Fibroblast of the aortic adventitia (primary cell): ENCODE data around the gene NELL1. TPM values are rescaled to one million over a fixed set of nuclear protein-coding genes. Genes with fewer than 3 reads are reported as not detected.

ENCODE experiments used
- DNase-seq: peaks from one replicate; pipeline ENCODE4 v3.0.0-alpha.2; 2010; ENCODE audit warnings: low read depth
- H3K4me3 ChIP-seq: 2 replicates; pipeline ENCODE4 v1.5.1; 2011; ENCODE audit warnings: low read depth, mild to moderate bottlenecking, control low read depth, low read length, moderate library complexity
- total RNA-seq: library from RNA; depleted of rRNA; stranded (reverse); fragments of >200 nt; gene quantifications from 2 replicates; pipeline ENCODE4 v1.2.3, GENCODE V29; 2012; ENCODE audit warnings: low replicate concordance
- TF ChIP-seq, protein P1 (sequence below): IDR thresholded peaks from 2 replicates; pipeline ENCODE4 v1.5.1; 2011; ENCODE audit warnings: mild to moderate bottlenecking, low read length, control low read depth, inconsistent platforms; ENCODE audit not compliant: insufficient read depth

NELL1 gene
- total RNA-seq, 1 donor = not detected

DNA sequence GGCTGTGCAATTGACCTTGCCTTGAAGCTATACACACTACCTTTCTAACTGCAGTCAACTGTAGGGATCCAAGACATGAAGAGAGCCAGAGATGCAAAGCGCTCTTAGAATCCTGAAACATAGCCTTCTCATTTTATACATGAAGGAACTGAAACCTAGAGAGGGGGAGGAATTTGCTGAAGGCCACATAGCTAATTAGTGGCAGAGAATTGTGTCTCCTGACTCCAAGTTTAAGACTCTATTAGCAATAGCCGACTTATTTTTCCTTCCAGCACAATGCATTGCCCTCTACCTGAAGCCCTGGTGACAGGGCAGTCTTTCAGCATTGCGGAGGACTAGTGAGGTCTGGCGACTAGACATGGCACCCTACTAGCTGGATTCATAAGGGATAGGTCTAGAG lies 796.5 kb downstream of the NELL1 start:
- TF ChIP-seq, protein P1, sequence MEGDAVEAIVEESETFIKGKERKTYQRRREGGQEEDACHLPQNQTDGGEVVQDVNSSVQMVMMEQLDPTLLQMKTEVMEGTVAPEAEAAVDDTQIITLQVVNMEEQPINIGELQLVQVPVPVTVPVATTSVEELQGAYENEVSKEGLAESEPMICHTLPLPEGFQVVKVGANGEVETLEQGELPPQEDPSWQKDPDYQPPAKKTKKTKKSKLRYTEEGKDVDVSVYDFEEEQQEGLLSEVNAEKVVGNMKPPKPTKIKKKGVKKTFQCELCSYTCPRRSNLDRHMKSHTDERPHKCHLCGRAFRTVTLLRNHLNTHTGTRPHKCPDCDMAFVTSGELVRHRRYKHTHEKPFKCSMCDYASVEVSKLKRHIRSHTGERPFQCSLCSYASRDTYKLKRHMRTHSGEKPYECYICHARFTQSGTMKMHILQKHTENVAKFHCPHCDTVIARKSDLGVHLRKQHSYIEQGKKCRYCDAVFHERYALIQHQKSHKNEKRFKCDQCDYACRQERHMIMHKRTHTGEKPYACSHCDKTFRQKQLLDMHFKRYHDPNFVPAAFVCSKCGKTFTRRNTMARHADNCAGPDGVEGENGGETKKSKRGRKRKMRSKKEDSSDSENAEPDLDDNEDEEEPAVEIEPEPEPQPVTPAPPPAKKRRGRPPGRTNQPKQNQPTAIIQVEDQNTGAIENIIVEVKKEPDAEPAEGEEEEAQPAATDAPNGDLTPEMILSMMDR = no peak
- no peak for DNase-seq
- no peak overlapping the region for H3K4me3 ChIP-seq

DNA sequence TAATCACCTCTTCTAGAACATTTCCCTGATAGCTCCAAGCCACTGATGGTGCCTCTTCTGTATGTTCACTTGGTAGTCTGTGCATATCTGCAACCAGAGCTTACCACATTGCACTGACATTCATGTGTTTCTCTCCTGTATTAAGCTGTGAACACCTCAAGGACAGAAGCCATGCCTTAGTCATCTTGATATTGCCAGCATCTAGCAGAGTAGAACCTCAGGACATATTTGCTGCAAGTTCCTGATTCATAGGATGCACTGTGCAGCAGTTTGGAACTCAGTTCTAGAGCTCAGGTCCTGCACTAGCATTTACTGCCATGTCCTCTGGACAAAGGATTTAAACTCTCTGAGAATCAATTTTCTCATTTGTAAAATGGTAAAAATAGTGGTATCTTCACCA lies 801.1 kb downstream of the NELL1 start:
- H3K4me3 ChIP-seq = no peak overlapping the region
- no peak for DNase-seq
- TF ChIP-seq, protein P1 = no peak

DNA sequence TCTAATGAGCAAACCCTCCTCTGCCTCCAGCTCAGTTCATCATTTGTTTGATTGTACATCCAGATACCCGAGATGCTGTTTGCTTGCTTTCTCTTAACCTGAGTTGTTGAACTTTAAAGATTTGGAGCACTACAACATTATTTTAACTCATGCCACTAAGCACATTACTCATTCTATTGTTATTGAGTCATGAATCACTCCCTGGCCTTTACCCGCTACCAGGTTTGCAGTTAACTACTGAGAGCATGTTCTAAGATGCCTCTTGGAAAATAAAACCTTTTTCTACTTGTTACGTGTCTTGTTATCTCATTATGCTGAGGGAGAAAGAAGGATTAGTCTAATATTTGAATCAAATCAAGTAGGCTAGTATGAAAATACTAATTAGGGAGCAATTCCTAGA lies 802.9 kb downstream of the NELL1 start:
- TF ChIP-seq, protein P1 = no peak
- H3K4me3 ChIP-seq = no peak overlapping the region
- DNase-seq = no peak

DNA sequence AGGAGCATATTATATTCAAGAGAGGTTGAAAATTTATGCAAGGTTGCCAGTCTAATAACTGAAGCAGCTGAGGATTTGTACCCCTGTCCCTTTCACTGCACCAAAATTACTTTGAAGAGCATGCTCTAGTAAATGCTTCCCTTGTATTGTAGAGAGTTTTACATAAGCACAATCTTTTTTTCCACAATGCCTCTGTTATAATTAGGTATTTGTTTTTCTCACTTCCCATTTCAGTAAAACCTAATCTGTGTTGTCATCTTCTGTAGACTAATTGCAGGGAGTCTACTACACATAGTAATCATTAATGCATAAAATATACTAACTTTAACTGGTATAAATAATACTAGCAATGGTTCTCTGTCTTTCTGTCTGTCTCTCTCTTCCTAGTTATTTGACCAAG lies 805.1 kb downstream of the NELL1 start:
- no peak overlapping the region for H3K4me3 ChIP-seq
- TF ChIP-seq, protein P1 = no peak
- no peak for DNase-seq

DNA sequence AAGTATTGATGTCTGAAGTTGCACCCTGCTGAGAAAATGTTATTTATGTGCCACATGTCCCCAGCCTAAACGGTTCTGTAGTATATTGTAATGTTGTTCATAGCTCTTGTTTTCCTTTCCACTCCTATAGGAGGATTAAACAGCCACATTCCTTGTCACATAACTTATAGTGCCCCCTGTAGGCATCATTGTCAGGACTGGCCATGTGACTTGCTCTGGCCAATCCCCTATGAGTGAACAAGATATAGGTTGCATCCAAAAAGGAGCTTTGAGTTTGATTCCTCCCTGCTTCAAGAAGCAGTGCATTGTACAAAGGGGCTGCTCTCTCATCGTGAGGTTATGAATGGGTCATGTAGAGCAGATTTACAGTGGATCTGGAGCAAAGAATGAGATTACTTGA lies 805.9 kb downstream of the NELL1 start:
- TF ChIP-seq, protein P1 = no peak
- DNase-seq = no peak
- H3K4me3 ChIP-seq = no peak overlapping the region

DNA sequence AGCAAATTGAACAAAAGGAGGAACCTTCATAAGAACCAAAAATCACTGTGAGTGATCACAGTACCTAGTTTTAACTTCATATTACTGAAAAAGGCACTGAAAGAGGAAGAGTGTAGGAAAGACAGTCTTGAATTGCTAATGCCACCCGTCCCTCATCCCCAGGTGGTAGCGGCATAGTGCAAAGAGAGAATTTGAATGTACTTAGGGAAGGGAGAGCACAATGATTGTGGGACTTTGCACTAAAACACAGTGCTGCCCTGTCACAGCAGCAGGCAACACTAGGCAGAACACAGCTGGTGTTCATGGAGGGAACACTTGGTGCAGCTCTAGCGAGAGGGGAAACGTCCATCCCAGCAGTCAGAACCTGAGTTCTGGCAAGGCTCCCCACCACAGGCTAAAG lies 807.2 kb downstream of the NELL1 start:
- no peak for DNase-seq
- TF ChIP-seq, protein P1 = no peak
- no peak overlapping the region for H3K4me3 ChIP-seq

DNA sequence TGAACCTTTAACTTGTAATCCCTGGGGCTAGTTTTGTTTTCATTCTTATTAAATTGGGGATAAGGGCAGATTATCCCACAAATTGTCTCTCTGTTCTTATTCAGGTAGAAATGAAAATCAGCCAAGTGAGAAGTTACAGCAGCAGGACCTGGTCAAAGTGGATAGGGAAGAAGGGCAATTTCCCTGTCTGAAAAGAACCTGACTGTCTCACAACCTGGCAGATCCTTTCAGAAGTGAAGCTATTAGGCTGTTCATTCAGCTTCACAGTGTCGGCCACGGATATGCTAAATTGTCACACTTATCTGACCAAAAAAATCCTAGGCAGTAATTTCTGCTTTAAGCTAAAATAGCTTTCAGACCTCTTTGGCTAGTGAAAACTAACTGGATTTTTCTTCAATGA lies 810.9 kb downstream of the NELL1 start:
- H3K4me3 ChIP-seq = no peak overlapping the region
- TF ChIP-seq, protein P1 = no peak
- no peak for DNase-seq
